Activated CD8-positive, alpha-beta T cell treated with anti-CD3 and anti-CD28 coated beads for 36 hours (primary cell): Measurements from ENCODE around the gene SBF1. TPM values are rescaled to one million over a fixed set of nuclear protein-coding genes. Genes with fewer than 3 reads are reported as not detected.

Experiments
- ATAC-seq: fragments of 200-7000 bp; cut with Tn5 transposase; one replicate; pipeline ENCODE4 v1.10.0; 2021; ENCODE audit warnings: mild to moderate bottlenecking, moderate library complexity
- CTCF ChIA-PET: fragments of 350-600 bp; sonication (Branson Sonifier 250); formaldehyde crosslinking; loops from one replicate; lab custom pipeline; 2021; ENCODE audit warnings: antibody characterized with exemption; lab: Charles Lee
- POLR2A ChIA-PET: fragments of 350-600 bp; sonication (Branson Sonifier 250); formaldehyde crosslinking; loops from one replicate; lab custom pipeline; 2021; ENCODE audit warnings: antibody characterized with exemption; lab: Charles Lee
- DNase-seq: peaks from one replicate; pipeline ENCODE4 v3.0.0-alpha.2; 2020
- H3K27ac Mint-ChIP-seq: one replicate; pipeline ENCODE4 v1.8.0; 2021; ENCODE audit warnings: mild to moderate bottlenecking, mixed read lengths
- H3K27me3 Mint-ChIP-seq: one replicate; pipeline ENCODE4 v1.8.0; 2021; ENCODE audit warnings: mixed read lengths
- H3K36me3 Mint-ChIP-seq: one replicate; pipeline ENCODE4 v1.8.0; 2021; ENCODE audit warnings: low read depth, mixed read lengths
- H3K4me1 Mint-ChIP-seq: one replicate; pipeline ENCODE4 v1.8.0; 2021; ENCODE audit warnings: low read depth, mixed read lengths
- H3K4me3 Mint-ChIP-seq: one replicate; pipeline ENCODE4 v1.8.0; 2021; ENCODE audit warnings: mild to moderate bottlenecking, moderate library complexity, mixed read lengths
- H3K9me3 Mint-ChIP-seq: one replicate; pipeline ENCODE4 v1.8.0; 2021; ENCODE audit warnings: mixed read lengths
- intact Hi-C: fragments of 100-400 bp; cut with micrococcal nuclease; formaldehyde crosslinking; loops from one replicate; pipeline ENCODE4 v1.10.0; 2022
- total RNA-seq, 2 experiments: library from RNA; stranded (reverse); gene quantifications; one replicate each; pipeline ENCODE4 v1.2.3, GENCODE V29; 2021
- TF ChIP-seq, protein P1 (sequence below): fragments of 200-600 bp; IDR thresholded peaks from one replicate; pipeline ENCODE4 v1.8.0; 2022; ENCODE audit warnings: antibody characterized with exemption, mild to moderate bottlenecking

SBF1 gene
- total RNA-seq, 2 experiments from 2014 or later = 120 TPM

DNA sequence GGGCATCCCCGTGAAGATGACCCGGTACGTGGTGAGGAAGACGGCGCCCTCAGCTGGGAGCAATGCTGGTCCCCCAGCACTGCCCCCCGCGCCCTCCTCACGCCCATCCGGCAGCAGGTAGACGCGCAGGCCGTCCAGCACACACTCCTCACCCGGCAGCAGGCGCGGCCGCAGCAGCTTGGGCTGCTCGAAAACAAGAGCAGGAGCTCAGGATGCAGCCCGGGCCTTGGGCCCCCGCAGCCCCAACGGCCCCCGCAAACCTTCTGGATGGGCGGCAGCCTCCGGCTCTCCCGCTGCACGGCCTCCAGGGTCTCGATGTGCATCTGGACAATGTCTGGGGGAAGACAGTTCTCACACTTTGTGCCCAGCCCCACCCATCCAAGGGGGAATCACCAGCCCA is 13.3 kb downstream of the SBF1 start:
- no peak for DNase-seq
- peaks cover 30% of the 10 kb centered on the region for H3K36me3 Mint-ChIP-seq
- ChIA-PET CTCF (no interaction called here), POLR2A (no interaction called here)
- no peak overlapping the region for H3K27ac Mint-ChIP-seq
- H3K4me1 Mint-ChIP-seq = peaks cover 6% of the 10 kb centered on the region
- no peaks in the 10 kb centered on the region for H3K9me3 Mint-ChIP-seq
- no peak for ATAC-seq
- H3K4me3 Mint-ChIP-seq = no peak overlapping the region
- intact Hi-C loops = no loop called here
- TF ChIP-seq, protein P1, sequence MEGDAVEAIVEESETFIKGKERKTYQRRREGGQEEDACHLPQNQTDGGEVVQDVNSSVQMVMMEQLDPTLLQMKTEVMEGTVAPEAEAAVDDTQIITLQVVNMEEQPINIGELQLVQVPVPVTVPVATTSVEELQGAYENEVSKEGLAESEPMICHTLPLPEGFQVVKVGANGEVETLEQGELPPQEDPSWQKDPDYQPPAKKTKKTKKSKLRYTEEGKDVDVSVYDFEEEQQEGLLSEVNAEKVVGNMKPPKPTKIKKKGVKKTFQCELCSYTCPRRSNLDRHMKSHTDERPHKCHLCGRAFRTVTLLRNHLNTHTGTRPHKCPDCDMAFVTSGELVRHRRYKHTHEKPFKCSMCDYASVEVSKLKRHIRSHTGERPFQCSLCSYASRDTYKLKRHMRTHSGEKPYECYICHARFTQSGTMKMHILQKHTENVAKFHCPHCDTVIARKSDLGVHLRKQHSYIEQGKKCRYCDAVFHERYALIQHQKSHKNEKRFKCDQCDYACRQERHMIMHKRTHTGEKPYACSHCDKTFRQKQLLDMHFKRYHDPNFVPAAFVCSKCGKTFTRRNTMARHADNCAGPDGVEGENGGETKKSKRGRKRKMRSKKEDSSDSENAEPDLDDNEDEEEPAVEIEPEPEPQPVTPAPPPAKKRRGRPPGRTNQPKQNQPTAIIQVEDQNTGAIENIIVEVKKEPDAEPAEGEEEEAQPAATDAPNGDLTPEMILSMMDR = no peak
- no peaks in the 10 kb centered on the region for H3K27me3 Mint-ChIP-seq

DNA sequence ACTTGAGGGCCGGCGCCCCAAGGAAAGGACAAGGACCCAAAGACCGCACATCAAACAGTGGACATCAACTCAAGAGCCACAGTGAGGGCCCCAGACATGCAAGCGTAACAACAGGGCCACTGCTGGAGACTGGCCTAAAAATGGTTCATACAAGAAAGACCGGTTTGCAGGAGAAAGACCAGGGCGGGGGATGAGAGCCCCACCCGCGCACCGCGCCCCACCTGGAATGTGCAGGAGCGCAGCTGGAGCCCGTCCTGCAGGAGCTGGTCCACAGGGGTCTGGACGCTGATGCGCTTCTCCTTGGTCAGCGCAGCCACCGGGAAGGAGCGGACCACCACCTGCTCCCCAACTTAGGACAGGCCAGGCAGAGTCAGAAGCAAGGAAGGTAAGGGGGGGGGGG is 13.9 kb downstream of the SBF1 start:
- intact Hi-C loops = no loop called here
- ChIA-PET CTCF (interaction anchor here (0.7 to 0.8 kb wide), 2 partner anchors 37 to 108 kb away, joined by 3 read pairs; no protein-coding TSS in a partner anchor), POLR2A (no interaction called here)
- TF ChIP-seq, protein P1 = no peak
- Mint-ChIP-seq H3K27me3 (no peaks in the 10 kb centered on the region), H3K36me3 (peaks cover 29% of the 10 kb centered on the region), H3K4me3 (no peak overlapping the region), H3K4me1 (no peaks in the 10 kb centered on the region), H3K9me3 (no peaks in the 10 kb centered on the region), H3K27ac (no peak overlapping the region)
- ATAC-seq (no peak), DNase-seq (no peak)

DNA sequence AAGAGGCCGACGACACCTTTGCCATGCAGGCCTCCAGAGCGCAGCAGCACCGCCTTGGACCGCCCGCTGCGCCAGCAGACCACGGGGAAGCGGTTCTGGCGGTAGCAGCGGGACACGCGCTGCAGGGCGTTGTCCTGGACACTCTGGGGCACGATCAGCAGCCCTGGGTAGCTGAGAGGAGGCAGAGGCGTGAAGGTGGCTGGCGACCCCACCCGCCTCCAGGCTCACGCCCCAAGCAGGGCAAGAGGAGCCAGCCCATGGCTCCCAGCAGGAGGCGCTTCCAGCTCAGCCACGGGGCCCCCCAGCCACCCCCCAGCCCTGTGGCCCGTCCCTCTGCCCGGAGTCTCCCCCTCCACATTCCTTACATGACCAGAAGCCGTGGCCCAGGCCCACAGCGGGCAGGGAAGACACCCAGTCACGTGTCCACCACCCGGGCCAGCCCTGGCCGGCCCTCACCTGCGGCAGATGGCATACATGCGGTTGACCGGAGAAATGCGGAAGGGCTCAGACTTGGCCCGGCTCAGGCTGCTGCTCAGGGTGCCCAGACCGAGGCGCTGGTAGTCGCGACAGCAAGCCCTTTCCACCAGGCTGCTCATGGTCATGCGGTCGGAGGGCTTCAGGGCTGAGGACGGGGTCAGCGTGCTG is 15.2 kb downstream of the SBF1 start:
- intact Hi-C loops = no loop called here
- H3K27ac Mint-ChIP-seq = no peak overlapping the region
- H3K9me3 Mint-ChIP-seq = no peaks in the 10 kb centered on the region
- H3K27me3 Mint-ChIP-seq = no peaks in the 10 kb centered on the region
- no peak for DNase-seq
- H3K36me3 Mint-ChIP-seq = peaks cover 28% of the 10 kb centered on the region
- no peak for ATAC-seq
- TF ChIP-seq, protein P1 = no peak
- ChIA-PET POLR2A (interaction anchor here (1.2 kb wide), 1 partner anchor 11 kb away, joined by 6 read pairs; no protein-coding TSS in a partner anchor), CTCF (interaction anchor here (1.1 kb wide), 1 partner anchor 14 kb away, joined by 3 read pairs; no protein-coding TSS in a partner anchor)
- H3K4me1 Mint-ChIP-seq = no peaks in the 10 kb centered on the region
- no peak overlapping the region for H3K4me3 Mint-ChIP-seq

DNA sequence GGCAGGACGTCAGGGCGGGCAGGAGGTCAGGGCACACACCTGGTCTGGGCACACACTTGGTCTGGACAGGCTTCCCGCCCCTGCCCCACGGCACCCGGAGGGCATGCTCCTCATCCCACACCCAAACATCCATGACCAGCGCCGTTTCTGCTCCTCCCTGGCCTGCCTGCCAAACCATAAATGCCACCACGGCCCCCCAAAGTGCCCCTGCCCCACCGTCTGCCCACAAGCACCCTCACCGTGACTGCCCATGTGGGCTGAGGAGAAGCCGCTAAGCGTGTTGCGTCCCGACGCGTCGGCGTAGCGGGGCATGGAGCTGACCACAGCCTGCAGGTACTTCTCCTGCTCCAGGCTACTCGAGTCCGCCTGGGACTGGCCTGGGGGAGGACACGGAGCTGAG is 15.8 kb downstream of the SBF1 start:
- ChIA-PET POLR2A (interaction anchor here (0.6 to 1.2 kb wide), 2 partner anchors 11 to 33 kb away, joined by 3 to 6 read pairs; no protein-coding TSS in a partner anchor), CTCF (interaction anchor here (0.9 to 1.1 kb wide), 2 partner anchors 13 to 15 kb away, joined by 3 read pairs; no protein-coding TSS in a partner anchor)
- intact Hi-C loops = no loop called here

More for the DNA sequence above, 15.8 kb downstream of the SBF1 start:
- Mint-ChIP-seq H3K36me3 (peaks cover 31% of the 10 kb centered on the region), H3K9me3 (no peaks in the 10 kb centered on the region), H3K27me3 (no peaks in the 10 kb centered on the region), H3K27ac (no peak overlapping the region), H3K4me3 (no peak overlapping the region), H3K4me1 (peaks cover 3% of the 10 kb centered on the region)
- no peak for ATAC-seq
- TF ChIP-seq, protein P1 = no peak
- DNase-seq = no peak
